HepG2 (cell line): ENCODE measurements around the gene ZFX. TPM values are rescaled to one million over a fixed set of nuclear protein-coding genes. Genes with fewer than 3 reads are reported as not detected.

Experiments used
- ATAC-seq: fragments of 200-7000 bp; cut with Tn5 transposase; 3 replicates; pipeline ENCODE4 v1.9.1; 2020; ENCODE audit warnings: mild to moderate bottlenecking, moderate library complexity
- BruUV-seq: library from RNA; stranded (reverse); fragments of 400-500 nt; replicated peaks from 2 replicates; lab custom pipeline; 2021; lab: Mats Ljungman, UMichigan
- CTCF ChIA-PET: fragments of 300-600 bp; formaldehyde crosslinking; extraction: SDS; loops from one replicate; lab custom pipeline; 2021; ENCODE audit warnings: low total read pairs, inconsistent platforms, low intra/inter-chr PET ratio; lab: Yijun Ruan, JAX
- POLR2A ChIA-PET: fragments of 350-600 bp; sonication (Branson Sonifier 250); formaldehyde crosslinking; loops from one replicate; lab custom pipeline; 2020; ENCODE audit warnings: antibody characterized with exemption, inconsistent platforms; lab: Yijun Ruan, JAX
- DNase-seq: peaks from one replicate; pipeline ENCODE4 v3.0.0-alpha.2; 2015; ENCODE audit warnings: low spot score
- FAIRE-seq: peaks from 3 replicates; lab custom pipeline; 2011; peaks lifted over from hg19 to GRCh38; lab: Jason Lieb, UNC
- H2AFZ ChIP-seq: one replicate; pipeline ENCODE4 v1.6.1; 2011; ENCODE audit warnings: low read length, inconsistent platforms
- H3K27ac ChIP-seq: fragments of 300-600 bp; 3 replicates; pipeline ENCODE4 v1.8.0; 2011; ENCODE audit warnings: mixed run types, mild to moderate bottlenecking, mixed read lengths, low read length, inconsistent platforms; ENCODE audit not compliant: insufficient read depth; ENCODE audit errors: extremely low read length
- H3K27me3 ChIP-seq, 2 experiments: fragments of 200-600 bp in 1 of 2; 2 replicates in 1 of 2; 3 replicates in 1 of 2; pipeline versions ENCODE4 v1.6.0 to v1.8.0; 2011; ENCODE audit warnings: low read length in 2 of 2, mild to moderate bottlenecking in 2 of 2, moderate library complexity in 2 of 2, inconsistent platforms in 1 of 2; ENCODE audit not compliant: insufficient read depth in 2 of 2, control insufficient read depth in 1 of 2
- H3K36me3 ChIP-seq, 2 experiments: fragments of 200-600 bp in 1 of 2; replicated peaks in 1 of 2; 2 replicates in 1 of 2; 3 replicates in 1 of 2; pipeline versions ENCODE4 v1.5.1 to v1.8.0; 2011; ENCODE audit warnings: low read length in 2 of 2, inconsistent platforms in 1 of 2; ENCODE audit not compliant: insufficient read depth in 2 of 2, control insufficient read depth in 1 of 2
- H3K4me1 ChIP-seq: 2 replicates; pipeline ENCODE4 v1.5.1; 2012; ENCODE audit warnings: low read length, inconsistent platforms; ENCODE audit not compliant: insufficient read depth
- H3K4me2 ChIP-seq: 2 replicates; pipeline ENCODE4 v1.6.0; 2011; ENCODE audit warnings: low read depth, low read length, inconsistent platforms
- H3K4me3 ChIP-seq, 3 experiments: fragments of 200-600 bp in 1 of 3; sonication (generic), shearing (Covaris generic) in 1 of 3; replicated peaks in 1 of 3; 2 replicates each; pipeline ENCODE4 v1.5.1; 2011 to 2016; ENCODE audit warnings: low read length in 3 of 3, inconsistent platforms in 2 of 3, low read depth in 2 of 3, mild to moderate bottlenecking in 2 of 3, control low read depth in 1 of 3, mixed read lengths in 1 of 3; ENCODE audit not compliant: insufficient read depth in 1 of 3
- H3K79me2 ChIP-seq: one replicate; pipeline ENCODE4 v1.6.1; 2011; ENCODE audit warnings: low read length, inconsistent platforms; ENCODE audit not compliant: insufficient read depth
- H3K9ac ChIP-seq: 2 replicates; pipeline ENCODE4 v1.6.0; 2011; ENCODE audit warnings: mild to moderate bottlenecking, low read depth, low read length, inconsistent platforms; ENCODE audit not compliant: insufficient read depth
- H3K9me3 ChIP-seq: 2 replicates; pipeline ENCODE4 v1.5.1; 2012; ENCODE audit warnings: mild to moderate bottlenecking, low read length
- H4K20me1 ChIP-seq: 2 replicates; pipeline ENCODE4 v1.6.0; 2011; ENCODE audit warnings: inconsistent platforms, mild to moderate bottlenecking, low read length, moderate library complexity; ENCODE audit not compliant: insufficient read depth
- AGO1 ChIP-seq: fragments of 200-400 bp; formaldehyde crosslinking; IDR thresholded peaks from 2 replicates; pipeline ENCODE4 v1.6.1; 2017; ENCODE audit warnings: mild to moderate bottlenecking, low read depth, low read length, moderate library complexity; ENCODE audit not compliant: poor library complexity, severe bottlenecking
- DMAP1 ChIP-seq: IDR thresholded peaks from 2 replicates; pipeline ENCODE4 v1.6.1; 2016
- FOXJ3 ChIP-seq: sonication (generic); formaldehyde crosslinking; IDR thresholded peaks from 2 replicates; pipeline ENCODE4 v1.4.0; 2020; ENCODE audit warnings: missing genetic modification reagents, mild to moderate bottlenecking, borderline replicate concordance
- HDAC1 ChIP-seq: sonication (generic); formaldehyde crosslinking; IDR thresholded peaks from 2 replicates; pipeline ENCODE4 v1.5.1; 2020; ENCODE audit warnings: mild to moderate bottlenecking, missing genetic modification reagents
- HOMEZ ChIP-seq: IDR thresholded peaks from 2 replicates; pipeline ENCODE4 v1.6.1; 2016; ENCODE audit warnings: low read depth
- IRF9 ChIP-seq: sonication (generic); formaldehyde crosslinking; IDR thresholded peaks from 2 replicates; pipeline ENCODE4 v1.8.0; 2022; ENCODE audit warnings: missing genetic modification reagents, mild to moderate bottlenecking, borderline replicate concordance
- POLR2G ChIP-seq: fragments of 200-400 bp; formaldehyde crosslinking; IDR thresholded peaks from 2 replicates; pipeline ENCODE4 v1.6.1; 2018; ENCODE audit warnings: mild to moderate bottlenecking, low read depth, low read length, moderate library complexity
- REXO4 ChIP-seq: sonication (generic); formaldehyde crosslinking; IDR thresholded peaks from 2 replicates; pipeline ENCODE4 v1.8.0; 2022; ENCODE audit warnings: missing genetic modification reagents, mild to moderate bottlenecking, borderline replicate concordance
- SIN3B ChIP-seq: fragments of 150-350 bp; IDR thresholded peaks from 2 replicates; pipeline ENCODE4 v1.6.1; 2014; ENCODE audit warnings: low read length
- SP2 ChIP-seq: sonication (generic); formaldehyde crosslinking; IDR thresholded peaks from 2 replicates; pipeline ENCODE4 v1.5.1; 2020; ENCODE audit warnings: mild to moderate bottlenecking, missing genetic modification reagents
- TCF7 ChIP-seq: sonication (generic); IDR thresholded peaks from 2 replicates; pipeline ENCODE4 v1.6.1; 2016; ENCODE audit warnings: antibody characterized with exemption, low read depth
- ZNF614 ChIP-seq: IDR thresholded peaks from 2 replicates; pipeline ENCODE4 v1.6.1; 2018; ENCODE audit warnings: missing biosample characterization, missing genetic modification reagents, inconsistent platforms, borderline replicate concordance
- ZNF781 ChIP-seq: sonication (generic); formaldehyde crosslinking; IDR thresholded peaks from 2 replicates; pipeline ENCODE4 v1.5.1; 2020; ENCODE audit warnings: borderline replicate concordance, mild to moderate bottlenecking, missing genetic modification reagents; ENCODE audit errors: not compliant biosample characterization
- ZNF841 ChIP-seq: sonication (generic); formaldehyde crosslinking; IDR thresholded peaks from 2 replicates; pipeline ENCODE4 v1.8.1; 2023; ENCODE audit warnings: missing genetic modification reagents, borderline replicate concordance
- ZSCAN31 ChIP-seq: sonication (generic); formaldehyde crosslinking; IDR thresholded peaks from 2 replicates; pipeline ENCODE4 v1.5.0; 2020; ENCODE audit warnings: low read depth, mild to moderate bottlenecking, missing genetic modification reagents
- WGBS: methylation state at CpG from one replicate; pipeline ENCODE4 v1.1.6; 2017; ENCODE audit warnings: low lambda C conversion rate; 5-methylcytosine and 5-hydroxymethylcytosine counted together
- in situ Hi-C: cut with HindIII; loops from 2 replicates; pipeline ENCODE4 v1.10.0; 2017; ENCODE audit warnings: low pct_unique_long_range_greater_than_20kb; ENCODE audit not compliant: extremely low pct_ligation_motif_present
- intact Hi-C: fragments of 100-400 bp; cut with micrococcal nuclease; formaldehyde crosslinking; loops from one replicate; pipeline ENCODE4 v1.10.0; 2022; ENCODE audit not compliant: unreplicated experiment
- polyA plus RNA-seq, 8 experiments: library from polyadenylated mRNA; depleted of rRNA in 3 of 8; stranded (reverse) in 7 of 8; unstranded in 1 of 8; fragments of >200 nt; fragmentation: Illumina TruSeq in 4 of 8; extraction: Trizol in 4 of 8; gene quantifications; 2 replicates each; pipeline versions ENCODE4 v1.2.1 to v1.2.3, GENCODE V29; 2011 to 2016; ENCODE audit warnings: low read depth in 4 of 8, missing spikeins in 1 of 8, mixed read lengths in 1 of 8; ENCODE audit not compliant: insufficient read depth in 1 of 8
- total RNA-seq, 5 experiments: library from RNA; depleted of rRNA; stranded (reverse); fragments of >200 nt; fragmentation: Illumina TruSeq; extraction: Trizol; gene quantifications; 2 replicates each; pipeline ENCODE4 v1.2.3, GENCODE V29; 2016; ENCODE audit warnings: low read depth in 1 of 5

ZFX gene
- total and polyA plus RNA-seq, 2 of the 13 experiments (the other 11 are each of a cell fraction or from before 2014, with no cell fraction given): 13.8 to 37.3 TPM

GRCh38 chrX:24173115-24173847, 23.8 kb downstream of the ZFX start:
- TF ChIP-seq ZNF781: no peak
- TF ChIP-seq HOMEZ: no peak
- no peak for TF ChIP-seq HDAC1 (CRISPR knock-in tag)
- TF ChIP-seq SP2: no peak
- TF ChIP-seq SIN3B: no peak
- no peak for TF ChIP-seq FOXJ3 (CRISPR knock-in tag)
- no peak for TF ChIP-seq ZNF614 (CRISPR knock-in tag)
- no peak for TF ChIP-seq TCF7
- no peak for TF ChIP-seq IRF9 (CRISPR knock-in tag)
- no peak for TF ChIP-seq DMAP1 (CRISPR knock-in tag)
- TF ChIP-seq AGO1: no peak
- no peak for TF ChIP-seq POLR2G
- TF ChIP-seq ZSCAN31 (CRISPR knock-in tag): no peak
- TF ChIP-seq REXO4: no peak
- no peak for TF ChIP-seq ZNF841
- ATAC-seq (no peak), DNase-seq (no peak), FAIRE-seq (no peak)
- Histone ChIP-seq H3K9ac (no peak overlapping the region), H2AFZ (no peak overlapping the region), H4K20me1 (no peaks in the 10 kb centered on the region), H3K4me2 (no peak overlapping the region), H3K4me1 (peaks cover 28% of the 10 kb centered on the region), H3K27me3 (no peaks in the 10 kb centered on the region), H3K27ac (no peak overlapping the region), H3K36me3 (peaks cover 0 to 1% of the 10 kb centered on the region in 2 experiments; a peak in 3 of 5 replicates), H3K79me2 (peaks cover 40% of the 10 kb centered on the region), H3K4me3 (no peak overlapping the region), H3K9me3 (no peaks in the 10 kb centered on the region)
- intact Hi-C loops: no loop called here
- WGBS: 95% methylated on average over 11 of the region's 11 CpGs
- POLR2A ChIA-PET: no interaction called here
- in situ Hi-C loops: no loop called here
- BruUV-seq: no TSS peak
- CTCF ChIA-PET: no interaction called here
